HG02840 (cell line): ENCODE results near the gene PFKP.

ENCODE experiments used
- ATAC-seq: cut with Tn5 transposase; IDR thresholded peaks from one replicate; pipeline ENCODE4 v1.9.1; 2021; ENCODE audit warnings: mild to moderate bottlenecking, moderate library complexity, moderate number of reproducible peaks; ENCODE audit not compliant: unreplicated experiment, low FRiP score

The PFKP gene

DNA sequence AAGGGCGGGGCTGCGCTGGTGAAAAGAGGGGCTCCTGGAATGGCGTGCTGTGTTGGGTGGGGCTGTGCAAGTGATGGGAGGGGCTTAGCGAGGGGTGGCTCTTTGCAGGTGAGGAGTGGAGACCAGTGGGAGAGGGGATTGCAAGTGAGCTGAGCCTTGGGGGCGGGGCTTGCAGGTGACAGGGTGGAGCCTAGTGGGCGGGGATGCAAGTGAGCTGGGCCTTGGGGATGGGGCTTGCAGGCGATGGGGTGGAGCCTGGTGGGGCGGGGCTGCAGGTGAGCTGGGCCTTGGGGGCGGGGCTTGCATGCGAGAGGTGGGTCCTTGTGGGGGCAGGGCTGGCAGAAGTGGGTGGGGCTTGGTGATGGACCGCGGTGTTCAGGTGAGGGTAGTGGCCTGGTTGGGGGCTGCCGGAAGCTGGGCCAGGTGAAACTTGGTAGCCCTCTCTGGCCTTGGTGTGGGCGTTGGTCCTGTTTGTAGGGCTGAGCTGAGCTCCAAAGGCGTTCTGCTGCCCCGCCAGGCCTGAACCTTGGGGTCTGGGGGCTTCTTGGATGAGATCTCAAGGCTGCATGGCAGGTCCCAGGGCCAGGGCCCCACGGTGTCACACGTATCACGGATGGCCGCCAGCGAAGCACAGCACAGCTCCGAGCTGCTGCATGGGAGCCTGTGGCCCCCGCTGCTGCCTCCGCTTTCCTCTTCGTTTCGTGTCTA lies 106.0 kb downstream of the PFKP start:
- ATAC-seq, result peak; percentile 12

GRCh38 chr10:3178042-3178441 lies 110.7 kb downstream of the PFKP start:
- no peak for ATAC-seq

- no peak for ATAC-seq
Observed at GRCh38 chr10:3179174-3179573, 111.8 kb downstream of the PFKP start.

DNA sequence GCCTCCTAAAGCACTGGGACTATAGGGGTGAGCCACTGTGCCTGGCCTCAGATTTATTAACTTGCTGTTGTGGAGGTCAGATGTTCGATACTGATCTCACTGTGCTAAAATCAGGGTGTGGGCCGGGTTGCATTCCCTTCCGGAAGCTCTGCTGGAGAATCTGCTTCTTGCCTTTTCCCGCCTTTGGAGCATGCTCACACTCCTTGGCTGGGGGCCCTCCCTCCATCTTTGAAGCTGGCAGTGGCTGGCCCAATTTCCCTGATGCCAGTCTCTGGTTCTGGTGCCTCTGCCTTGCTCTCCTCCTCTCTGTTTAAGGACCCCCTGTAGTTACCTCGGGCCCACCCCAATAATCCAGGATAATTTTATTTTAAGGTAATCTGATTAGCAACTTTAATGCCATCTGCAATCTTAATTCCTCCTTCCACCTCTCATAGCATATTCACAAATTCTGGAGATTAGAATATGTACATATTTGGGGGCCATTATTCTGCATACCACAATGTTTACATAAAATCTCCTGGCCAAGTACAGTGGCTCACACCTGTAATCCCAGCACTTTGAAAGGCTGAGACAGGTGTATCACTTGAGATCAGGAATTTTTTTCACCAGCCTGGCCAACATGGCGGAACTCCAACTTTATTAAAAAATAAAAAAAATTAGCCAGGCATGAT lies 113.1 kb downstream of the PFKP start:
- ATAC-seq, result no peak

DNA sequence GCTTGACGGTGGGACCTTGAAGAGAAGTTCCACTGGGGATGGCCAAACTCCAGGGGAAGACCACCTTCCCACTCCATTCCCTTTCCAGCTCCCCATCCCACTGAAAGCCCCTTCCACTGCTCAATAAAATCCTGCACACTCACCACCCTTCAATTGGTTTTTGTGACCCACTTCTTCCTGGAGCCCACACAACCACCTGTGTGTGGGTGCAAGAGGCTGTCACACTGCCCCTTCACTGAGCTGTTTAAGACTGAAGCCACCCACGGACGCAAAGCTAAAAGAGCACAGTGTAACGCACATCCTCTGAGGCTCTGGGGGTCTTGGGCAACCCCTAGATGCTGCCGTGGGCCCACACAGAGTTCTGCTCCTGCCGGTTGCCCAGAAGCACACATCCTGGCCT lies 118.0 kb downstream of the PFKP start:
- no peak for ATAC-seq

DNA sequence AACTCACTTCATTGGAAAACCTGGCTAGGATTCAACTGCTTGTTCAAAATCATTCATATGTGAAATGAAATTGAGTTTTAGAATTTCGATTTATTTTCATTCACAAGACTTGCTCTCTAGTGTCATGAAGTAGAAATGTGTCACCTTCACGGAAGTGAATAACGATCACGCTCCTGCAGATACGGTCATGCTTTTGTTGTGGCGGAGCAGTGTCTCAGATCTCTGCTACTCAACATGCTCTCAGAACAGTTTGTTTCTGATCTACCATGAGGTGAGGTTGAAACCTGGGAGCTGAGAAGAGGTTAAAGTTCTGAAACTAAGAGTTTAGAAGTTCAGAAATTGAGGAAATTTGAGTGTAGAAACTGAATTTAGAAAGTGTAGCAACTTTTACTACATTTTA lies 119.0 kb downstream of the PFKP start:
- no peak for ATAC-seq
